Panc1 (cell line): Measurements from ENCODE around the gene PIK3CD. TPM values are rescaled to one million over a fixed set of nuclear protein-coding genes. Genes with fewer than 3 reads are reported as not detected.
"Not testable (repeated sequence)": the region's sequence is repeated elsewhere in the genome, so short reads cannot be mapped to it uniquely, and the experiment has no call there.

ENCODE experiments used
- ATAC-seq: fragments of 200-7000 bp; cut with Tn5 transposase; 2 replicates; pipeline ENCODE4 v1.9.1; 2020; ENCODE audit warnings: mild to moderate bottlenecking, moderate library complexity
- BruUV-seq: library from RNA; stranded (reverse); fragments of 400-500 nt; replicated peaks from 2 replicates; lab custom pipeline; 2021; lab: Mats Ljungman, UMichigan
- CTCF ChIA-PET: fragments of 300-600 bp; sonication (Branson Sonifier 250); formaldehyde crosslinking; loops from one replicate; lab custom pipeline; 2022; ENCODE audit warnings: antibody characterized with exemption; lab: Charles Lee
- POLR2A ChIA-PET: fragments of 300-600 bp; sonication (Branson Sonifier 250); formaldehyde crosslinking; loops from one replicate; lab custom pipeline; 2022; ENCODE audit warnings: antibody characterized with exemption; lab: Charles Lee
- DNase-seq: peaks from one replicate; pipeline ENCODE4 v3.0.0-alpha.2; 2010; ENCODE audit warnings: low read depth, low spot score
- H3K27ac ChIP-seq: 2 replicates; pipeline ENCODE4 v1.5.1; 2011; ENCODE audit warnings: mild to moderate bottlenecking, low read length, inconsistent platforms
- H3K27me3 ChIP-seq: fragments of 200-500 bp; sonication (Bioruptor generic); 2 replicates; pipeline ENCODE4 v1.6.0; 2014; ENCODE audit warnings: low read length, inconsistent platforms; ENCODE audit not compliant: control insufficient read depth, insufficient read depth
- H3K36me3 ChIP-seq: fragments of 200-500 bp; sonication (Bioruptor generic); 2 replicates; pipeline ENCODE4 v1.5.1; 2014; ENCODE audit warnings: inconsistent platforms, mild to moderate bottlenecking, low read length, moderate library complexity; ENCODE audit not compliant: control insufficient read depth, insufficient read depth
- H3K4me1 ChIP-seq: 2 replicates; pipeline ENCODE4 v1.5.1; 2011; ENCODE audit warnings: inconsistent platforms, mild to moderate bottlenecking, low read length, moderate library complexity; ENCODE audit not compliant: control insufficient read depth, insufficient read depth
- H3K4me3 ChIP-seq, 2 experiments: 2 replicates each; pipeline ENCODE4 v1.5.1; 2011 to 2012; ENCODE audit warnings: low read depth in 2 of 2, low read length in 2 of 2, mild to moderate bottlenecking in 2 of 2, inconsistent platforms in 1 of 2, moderate library complexity in 1 of 2
- H3K9me3 ChIP-seq: fragments of 200-500 bp; sonication (Bioruptor generic); 2 replicates; pipeline ENCODE4 v1.5.1; 2014; ENCODE audit warnings: low read depth, mild to moderate bottlenecking, inconsistent platforms, low read length, moderate library complexity; ENCODE audit not compliant: control insufficient read depth, insufficient read depth
- CTCF ChIP-seq: fragments of 450-650 bp; IDR thresholded peaks from 2 replicates; pipeline ENCODE4 v1.5.1; 2017; ENCODE audit warnings: mild to moderate bottlenecking
- POLR2AphosphoS5 ChIP-seq: IDR thresholded peaks from 2 replicates; pipeline ENCODE4 v1.6.1; 2012; ENCODE audit warnings: mild to moderate bottlenecking, low read depth, low read length, moderate library complexity
- REST ChIP-seq, 2 experiments: IDR thresholded peaks; 2 replicates each; pipeline ENCODE4 v1.6.1; 2011 to 2012; ENCODE audit warnings: low read depth in 2 of 2, control low read depth in 1 of 2, low read length in 1 of 2, mild to moderate bottlenecking in 1 of 2, moderate library complexity in 1 of 2; ENCODE audit not compliant: insufficient read depth in 1 of 2
- SIN3A ChIP-seq: IDR thresholded peaks from 2 replicates; pipeline ENCODE4 v1.6.1; 2012; ENCODE audit warnings: low read depth, mild to moderate bottlenecking, low read length, moderate library complexity, borderline replicate concordance; ENCODE audit not compliant: insufficient read depth
- TCF7L2 ChIP-seq: IDR thresholded peaks from 2 replicates; pipeline ENCODE4 v1.6.1; 2011; ENCODE audit warnings: mild to moderate bottlenecking, low read depth, low read length, inconsistent platforms
- in situ Hi-C: cut with HindIII; loops from 2 replicates; pipeline ENCODE4 v1.10.0; 2016; ENCODE audit warnings: low sequenced_read_pairs, low pct_unique_long_range_greater_than_20kb
- intact Hi-C: fragments of 100-400 bp; cut with micrococcal nuclease; formaldehyde crosslinking; loops from one replicate; pipeline ENCODE4 v1.10.0; 2022; ENCODE audit not compliant: unreplicated experiment
- total RNA-seq: library from RNA; stranded (reverse); gene quantifications from one replicate; pipeline ENCODE4 v1.2.1, GENCODE V29; 2021; ENCODE audit not compliant: unreplicated experiment

PIK3CD gene
- total RNA-seq, 1 experiment from 2014 or later, result 12.5 TPM

GRCh38 chr1:9760824-9761223 is 109.3 kb downstream of the PIK3CD start:
- Histone ChIP-seq H3K9me3 (no peaks in the 10 kb centered on the region), H3K36me3 (no peaks in the 10 kb centered on the region), H3K27ac (no peak overlapping the region), H3K4me1 (peaks cover 3% of the 10 kb centered on the region; the same call in 1 of the 2 replicates), H3K27me3 (no peaks in the 10 kb centered on the region), H3K4me3 (no peak overlapping the region)
- ATAC-seq (no peak), DNase-seq (no peak)
- TF ChIP-seq CTCF (no peak), REST (IDR thresholded peaks at IDR 0.05; ENCODE audit: insufficient read depth in 1 of 2, low read depth in 2 of 2, low read length in 1 of 2) (no peak), POLR2AphosphoS5 (no peak), TCF7L2 (no peak)
- in situ Hi-C loops, result no loop called here
- CTCF ChIA-PET, result interaction anchor here (0.6 kb wide), 1 partner anchor 17 kb away, joined by 3 read pairs; no protein-coding TSS in a partner anchor
- no TSS peak for BruUV-seq
- POLR2A ChIA-PET, result no interaction called here
- intact Hi-C loops, result no loop called here

GRCh38 chr1:9761855-9762254 is 110.3 kb downstream of the PIK3CD start:
- BruUV-seq, result no TSS peak
- ATAC-seq, result no peak
- in situ Hi-C loops (no loop called here), intact Hi-C loops (no loop called here)
- TF ChIP-seq SIN3A (no peak), REST (IDR thresholded peaks at IDR 0.05; ENCODE audit: insufficient read depth in 1 of 2, low read depth in 2 of 2, low read length in 1 of 2) (no peak), POLR2AphosphoS5 (no peak), TCF7L2 (no peak), CTCF (no peak)
- POLR2A ChIA-PET, result no interaction called here
- H3K4me3 ChIP-seq, result no peak overlapping the region
- H3K9me3 ChIP-seq, result no peaks in the 10 kb centered on the region
- H3K36me3 ChIP-seq, result no peaks in the 10 kb centered on the region
- H3K4me1 ChIP-seq, result peaks cover 9% of the 10 kb centered on the region
- CTCF ChIA-PET, result no interaction called here
- no peak overlapping the region for H3K27ac ChIP-seq
- no peaks in the 10 kb centered on the region for H3K27me3 ChIP-seq
- no peak for DNase-seq

GRCh38 chr1:9762446-9762845 is 110.9 kb downstream of the PIK3CD start:
- intact Hi-C loops, H3K36me3 ChIP-seq, CTCF ChIA-PET, DNase-seq, BruUV-seq, H3K9me3 ChIP-seq, H3K4me3 ChIP-seq, POLR2A ChIA-PET, H3K27ac ChIP-seq, in situ Hi-C loops, ATAC-seq, H3K27me3 ChIP-seq: not testable (repeated sequence)
- H3K4me1 ChIP-seq, result peaks cover 11% of the 10 kb centered on the region
